SK-N-SH (cell line): ENCODE data around the gene CHMP6.

Experiments
- CHD2 ChIP-seq: fragments of 150-350 bp; IDR thresholded peaks from 2 replicates; pipeline ENCODE4 v1.6.1; 2018; ENCODE audit warnings: low read length; ENCODE audit not compliant: partially characterized antibody
- EP300 ChIP-seq, 2 experiments: IDR thresholded peaks; 2 replicates each; pipeline versions ENCODE4 v1.4.0 to v1.6.1; 2012; ENCODE audit warnings: borderline replicate concordance in 1 of 2, low read depth in 1 of 2, low read length in 1 of 2
- EZH2phosphoT487 ChIP-seq: fragments of 200-600 bp; sonication (generic); IDR thresholded peaks from 2 replicates; pipeline ENCODE4 v1.6.1; 2017; ENCODE audit warnings: low read depth, mixed run types, mild to moderate bottlenecking, antibody characterized with exemption, moderate library complexity, borderline replicate concordance
- FOXM1 ChIP-seq: IDR thresholded peaks from 2 replicates; pipeline ENCODE4 v1.4.0; 2012; ENCODE audit warnings: low read depth, mild to moderate bottlenecking
- GABPA ChIP-seq: IDR thresholded peaks from 2 replicates; pipeline ENCODE4 v1.4.0; 2012; ENCODE audit warnings: low read depth, mild to moderate bottlenecking
- GATA2 ChIP-seq: sonication (generic); formaldehyde crosslinking; IDR thresholded peaks from 2 replicates; pipeline ENCODE4 v1.5.0; 2020; ENCODE audit warnings: mild to moderate bottlenecking, missing genetic modification reagents
- JUND ChIP-seq: IDR thresholded peaks from 2 replicates; pipeline ENCODE4 v1.4.0; 2012
- POLR2AphosphoS5 ChIP-seq: IDR thresholded peaks from 2 replicates; pipeline ENCODE4 v1.6.1; 2012; ENCODE audit warnings: low read depth, low read length
- SIN3A ChIP-seq: IDR thresholded peaks from 2 replicates; pipeline ENCODE4 v1.6.1; 2012; ENCODE audit warnings: low read depth, mild to moderate bottlenecking, low read length, moderate library complexity, borderline replicate concordance
- TAF1 ChIP-seq: IDR thresholded peaks from 2 replicates; pipeline ENCODE4 v1.6.1; 2012; ENCODE audit warnings: low read depth, mild to moderate bottlenecking, low read length, moderate library complexity, borderline replicate concordance
- ZBTB33 ChIP-seq: IDR thresholded peaks from 2 replicates; pipeline ENCODE4 v1.4.0; 2012; ENCODE audit warnings: low read depth, borderline replicate concordance
- TF ChIP-seq, protein P1 (sequence below): fragments of 200-600 bp; sonication (generic); IDR thresholded peaks from 2 replicates; pipeline ENCODE4 v1.6.1; 2017; ENCODE audit warnings: antibody characterized with exemption, mild to moderate bottlenecking, moderate library complexity
- TF ChIP-seq, protein P2 (sequence below): IDR thresholded peaks from 2 replicates; pipeline ENCODE4 v1.4.0; 2012; ENCODE audit warnings: low read depth
- TF ChIP-seq, protein P3 (sequence below): IDR thresholded peaks from 2 replicates; pipeline ENCODE4 v1.6.1; 2012; ENCODE audit warnings: mild to moderate bottlenecking, low read depth, low read length, moderate library complexity

DNA sequence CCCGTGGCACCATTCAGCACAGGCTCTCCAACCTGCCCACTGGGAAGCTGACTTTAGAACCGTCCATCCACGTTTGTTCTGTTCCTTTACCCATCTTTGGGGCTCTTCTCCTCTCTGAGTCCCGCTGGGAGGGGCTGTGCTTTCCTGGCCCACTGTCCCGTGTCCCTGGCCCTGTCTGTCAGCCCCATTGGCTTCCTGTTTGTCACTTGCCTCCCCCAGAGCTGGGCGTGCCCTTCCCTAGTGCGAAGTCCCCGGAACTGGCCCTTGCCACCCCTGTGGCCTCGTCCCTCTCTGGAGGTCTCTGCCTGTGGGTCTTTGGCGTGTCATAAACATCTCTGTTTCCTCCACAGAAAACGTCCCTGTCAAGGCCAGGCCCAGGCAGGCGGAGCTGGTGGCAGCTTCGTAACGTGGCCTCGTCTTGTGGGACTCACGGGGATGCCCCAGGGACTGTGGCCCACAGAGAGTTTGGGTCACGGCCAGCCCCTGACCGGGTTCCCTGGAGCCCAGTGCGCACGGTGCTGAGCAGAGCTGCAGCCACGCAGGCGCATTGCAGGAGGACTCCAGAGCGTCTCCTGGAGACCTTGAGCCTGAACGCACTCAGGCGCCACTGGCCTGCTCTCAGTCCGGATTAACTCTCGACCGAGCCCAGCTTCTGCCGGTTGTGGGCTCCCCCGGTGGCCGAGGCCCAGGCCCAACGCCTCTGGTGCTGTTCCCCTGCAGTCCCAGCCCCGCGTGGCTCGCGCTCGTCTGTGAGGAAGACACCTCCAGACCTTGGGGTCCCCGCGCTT lies 7.3 kb downstream of the CHMP6 start:
- no peak for TF ChIP-seq GABPA
- TF ChIP-seq POLR2AphosphoS5: no peak
- no peak for TF ChIP-seq EZH2phosphoT487
- TF ChIP-seq, protein P1, sequence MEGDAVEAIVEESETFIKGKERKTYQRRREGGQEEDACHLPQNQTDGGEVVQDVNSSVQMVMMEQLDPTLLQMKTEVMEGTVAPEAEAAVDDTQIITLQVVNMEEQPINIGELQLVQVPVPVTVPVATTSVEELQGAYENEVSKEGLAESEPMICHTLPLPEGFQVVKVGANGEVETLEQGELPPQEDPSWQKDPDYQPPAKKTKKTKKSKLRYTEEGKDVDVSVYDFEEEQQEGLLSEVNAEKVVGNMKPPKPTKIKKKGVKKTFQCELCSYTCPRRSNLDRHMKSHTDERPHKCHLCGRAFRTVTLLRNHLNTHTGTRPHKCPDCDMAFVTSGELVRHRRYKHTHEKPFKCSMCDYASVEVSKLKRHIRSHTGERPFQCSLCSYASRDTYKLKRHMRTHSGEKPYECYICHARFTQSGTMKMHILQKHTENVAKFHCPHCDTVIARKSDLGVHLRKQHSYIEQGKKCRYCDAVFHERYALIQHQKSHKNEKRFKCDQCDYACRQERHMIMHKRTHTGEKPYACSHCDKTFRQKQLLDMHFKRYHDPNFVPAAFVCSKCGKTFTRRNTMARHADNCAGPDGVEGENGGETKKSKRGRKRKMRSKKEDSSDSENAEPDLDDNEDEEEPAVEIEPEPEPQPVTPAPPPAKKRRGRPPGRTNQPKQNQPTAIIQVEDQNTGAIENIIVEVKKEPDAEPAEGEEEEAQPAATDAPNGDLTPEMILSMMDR: no peak
- TF ChIP-seq CHD2: no peak
- no peak for TF ChIP-seq TAF1
- TF ChIP-seq JUND: no peak
- no peak for TF ChIP-seq FOXM1
- no peak for TF ChIP-seq SIN3A
- TF ChIP-seq, protein P2, sequence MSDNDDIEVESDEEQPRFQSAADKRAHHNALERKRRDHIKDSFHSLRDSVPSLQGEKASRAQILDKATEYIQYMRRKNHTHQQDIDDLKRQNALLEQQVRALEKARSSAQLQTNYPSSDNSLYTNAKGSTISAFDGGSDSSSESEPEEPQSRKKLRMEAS: no peak
- TF ChIP-seq GATA2 (CRISPR knock-in tag): no peak
- no peak for TF ChIP-seq EP300 (IDR thresholded peaks at IDR 0.05; ENCODE audit: borderline replicate concordance in 1 of 2, low read depth in 1 of 2, low read length in 1 of 2)
- no peak for TF ChIP-seq ZBTB33
- TF ChIP-seq, protein P3, sequence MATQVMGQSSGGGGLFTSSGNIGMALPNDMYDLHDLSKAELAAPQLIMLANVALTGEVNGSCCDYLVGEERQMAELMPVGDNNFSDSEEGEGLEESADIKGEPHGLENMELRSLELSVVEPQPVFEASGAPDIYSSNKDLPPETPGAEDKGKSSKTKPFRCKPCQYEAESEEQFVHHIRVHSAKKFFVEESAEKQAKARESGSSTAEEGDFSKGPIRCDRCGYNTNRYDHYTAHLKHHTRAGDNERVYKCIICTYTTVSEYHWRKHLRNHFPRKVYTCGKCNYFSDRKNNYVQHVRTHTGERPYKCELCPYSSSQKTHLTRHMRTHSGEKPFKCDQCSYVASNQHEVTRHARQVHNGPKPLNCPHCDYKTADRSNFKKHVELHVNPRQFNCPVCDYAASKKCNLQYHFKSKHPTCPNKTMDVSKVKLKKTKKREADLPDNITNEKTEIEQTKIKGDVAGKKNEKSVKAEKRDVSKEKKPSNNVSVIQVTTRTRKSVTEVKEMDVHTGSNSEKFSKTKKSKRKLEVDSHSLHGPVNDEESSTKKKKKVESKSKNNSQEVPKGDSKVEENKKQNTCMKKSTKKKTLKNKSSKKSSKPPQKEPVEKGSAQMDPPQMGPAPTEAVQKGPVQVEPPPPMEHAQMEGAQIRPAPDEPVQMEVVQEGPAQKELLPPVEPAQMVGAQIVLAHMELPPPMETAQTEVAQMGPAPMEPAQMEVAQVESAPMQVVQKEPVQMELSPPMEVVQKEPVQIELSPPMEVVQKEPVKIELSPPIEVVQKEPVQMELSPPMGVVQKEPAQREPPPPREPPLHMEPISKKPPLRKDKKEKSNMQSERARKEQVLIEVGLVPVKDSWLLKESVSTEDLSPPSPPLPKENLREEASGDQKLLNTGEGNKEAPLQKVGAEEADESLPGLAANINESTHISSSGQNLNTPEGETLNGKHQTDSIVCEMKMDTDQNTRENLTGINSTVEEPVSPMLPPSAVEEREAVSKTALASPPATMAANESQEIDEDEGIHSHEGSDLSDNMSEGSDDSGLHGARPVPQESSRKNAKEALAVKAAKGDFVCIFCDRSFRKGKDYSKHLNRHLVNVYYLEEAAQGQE: no peak
